ENCODE data around the gene ARHGEF10L.

The ARHGEF10L gene

GRCh38 chr1:17569200-17570139 is 30.0 kb downstream of the ARHGEF10L start:
- peak; percentile 83 for DNase-seq (ENCODE audit: low read depth)

- no peak for DNase-seq (ENCODE audit: low read depth)
Measured at GRCh38 chr1:17570228-17570627, 30.7 kb downstream of the ARHGEF10L start.

GRCh38 chr1:17572264-17572985 is 32.9 kb downstream of the ARHGEF10L start:
- no peak for DNase-seq (ENCODE audit: low read depth)

GRCh38 chr1:17573518-17574041 is 34.1 kb downstream of the ARHGEF10L start:
- no peak for DNase-seq (ENCODE audit: low read depth)

GRCh38 chr1:17574516-17574915 is 35.0 kb downstream of the ARHGEF10L start:
- no peak for DNase-seq (ENCODE audit: low read depth)

GRCh38 chr1:17575797-17576518 is 36.5 kb downstream of the ARHGEF10L start:
- no peak for DNase-seq (ENCODE audit: low read depth)

GRCh38 chr1:17576519-17576853 is 37.0 kb downstream of the ARHGEF10L start:
- DNase-seq (ENCODE audit: low read depth): no peak

GRCh38 chr1:17577907-17578297 is 38.4 kb downstream of the ARHGEF10L start:
- DNase-seq (ENCODE audit: low read depth): no peak

- no peak for DNase-seq (ENCODE audit: low read depth)
Measured at GRCh38 chr1:17579951-17580939, 40.7 kb downstream of the ARHGEF10L start.

GRCh38 chr1:17581389-17582123 is 42.1 kb downstream of the ARHGEF10L start:
- no peak for DNase-seq (ENCODE audit: low read depth)

- no peak for DNase-seq (ENCODE audit: low read depth)
Measured at GRCh38 chr1:17582124-17582774, 42.8 kb downstream of the ARHGEF10L start.

- DNase-seq (ENCODE audit: low read depth): no peak
Measured at GRCh38 chr1:17584539-17584938, 45.0 kb downstream of the ARHGEF10L start.

GRCh38 chr1:17585266-17585987 is 45.9 kb downstream of the ARHGEF10L start:
- DNase-seq (ENCODE audit: low read depth): no peak

GRCh38 chr1:17586172-17586964 is 46.9 kb downstream of the ARHGEF10L start:
- DNase-seq (ENCODE audit: low read depth): peak; percentile 78

GRCh38 chr1:17587693-17588047 is 48.2 kb downstream of the ARHGEF10L start:
- DNase-seq (ENCODE audit: low read depth): peak; percentile 61

GRCh38 chr1:17588048-17588871 is 48.8 kb downstream of the ARHGEF10L start:
- DNase-seq (ENCODE audit: low read depth): no peak

GRCh38 chr1:17591814-17592430 is 52.4 kb downstream of the ARHGEF10L start:
- DNase-seq (ENCODE audit: low read depth): no peak
